Measurements from ENCODE around the gene PTPN2. TPM values are rescaled to one million over a fixed set of nuclear protein-coding genes. Genes with fewer than 3 reads are reported as not detected.
A peak's percentile ranks its signal among the peaks of the same experiment; 100 is the strongest.

Gene PTPN2
- total and polyA plus RNA-seq, 2 of the 4 experiments (the other 2 are of a cell fraction) = 13.2 to 30.6 TPM

DNA sequence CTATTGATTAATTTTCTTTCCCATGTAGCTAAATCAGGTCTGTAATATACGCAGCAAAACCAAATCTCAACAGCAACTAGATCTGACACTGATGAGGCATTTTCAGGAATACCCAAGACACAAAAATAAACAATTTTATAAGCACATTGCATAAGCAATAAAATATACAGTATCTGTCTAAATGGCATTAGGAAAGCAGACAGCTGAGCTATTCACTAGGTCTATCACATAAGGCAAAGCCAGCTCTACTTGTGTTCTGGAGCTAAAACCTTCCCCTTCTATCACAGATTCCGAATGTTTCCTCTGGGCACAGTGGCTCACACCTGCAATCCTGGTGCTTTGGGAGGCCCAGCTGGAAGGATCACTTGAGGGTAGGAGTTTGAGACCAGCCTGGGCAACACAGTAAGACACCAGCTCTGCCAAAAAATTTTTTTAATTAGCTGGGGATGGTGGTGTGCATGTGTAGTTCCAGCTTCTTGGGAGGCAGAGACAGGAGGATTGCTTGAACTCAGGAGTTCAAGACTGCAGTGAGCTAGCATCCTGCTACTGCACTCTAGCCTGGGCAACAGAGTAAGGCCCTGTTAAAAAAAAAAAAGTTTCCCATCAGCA, 21.1 kb downstream of the PTPN2 start:
- Histone ChIP-seq H2BK15ac (ENCODE audit: low read depth, low read length) (no peak overlapping the region), H4K20me1 (ENCODE audit: insufficient read depth, low read length) (peaks cover 14% of the 10 kb centered on the region), H4K91ac (ENCODE audit: insufficient read depth, low read depth, low read length) (no peak overlapping the region), H4K5ac (ENCODE audit: low read depth, low read length) (no peak overlapping the region), H3K9me1 (ENCODE audit: insufficient read depth, low read length) (peaks cover 4% of the 10 kb centered on the region; the same call in 1 of the 2 replicates), H3K23ac (ENCODE audit: low read depth, low read length) (no peak overlapping the region), H3K79me1 (ENCODE audit: low read depth in 1 of 2, low read length in 2 of 2) (peaks cover 17 to 35% of the 10 kb centered on the region in 2 experiments), H3K4me1 (ENCODE audit: control insufficient read depth, insufficient read depth, low read length) (peaks cover 5% of the 10 kb centered on the region), H3K14ac (replicated peaks; ENCODE audit: low read depth, low read length) (peak overlapping the region; percentile 45; the same call in 1 of the 2 replicates), H4K8ac (ENCODE audit: low read depth in 2 of 2, low read length in 2 of 2) (no peak overlapping the region), H3K36me3 (ENCODE audit: control insufficient read depth, insufficient read depth, low read length) (no peaks in the 10 kb centered on the region), H2AFZ (replicated peaks; ENCODE audit: low read length, poor library complexity) (no peak overlapping the region), H2BK5ac (ENCODE audit: low read depth, low read length, poor library complexity, severe bottlenecking) (no peak overlapping the region), H3K27ac (ENCODE audit: insufficient read depth, low read length) (no peak overlapping the region), H3K56ac (ENCODE audit: extremely low read depth, insufficient read depth, low read length) (no peak overlapping the region), H3K9me3 (ENCODE audit: control insufficient read depth, insufficient read depth, low read length) (no peaks in the 10 kb centered on the region), H2BK20ac (ENCODE audit: low read depth, low read length) (no peak overlapping the region), H2AK5ac (ENCODE audit: low read depth, low read length) (no peak overlapping the region), H3K9ac (ENCODE audit: low read depth, low read length) (no peak overlapping the region), H2BK120ac (ENCODE audit: low read depth, low read length) (no peak overlapping the region), H3K18ac (ENCODE audit: low read depth, low read length) (no peak overlapping the region), H2AK9ac (replicated peaks; ENCODE audit: low read depth, low read length, poor library complexity) (no peak overlapping the region), H3K27me3 (ENCODE audit: control insufficient read depth, insufficient read depth, low read length) (no peaks in the 10 kb centered on the region), H3K4me2 (ENCODE audit: low read depth, low read length) (no peak overlapping the region), H3K4ac (ENCODE audit: low read depth, low read length) (no peak overlapping the region), H3K4me3 (ENCODE audit: insufficient read depth, low read depth, low read length) (no peak overlapping the region)
- intact Hi-C loops (cut with micrococcal nuclease) (no loop called here), dilution Hi-C loops (cut with HindIII; ENCODE audit: low sequenced_read_pairs, unreplicated experiment) (no loop called here), in situ Hi-C loops (cut with MboI; ENCODE audit: low sequenced_read_pairs) (no loop called here)
- ChIA-PET POLR2A (ENCODE audit: unreplicated experiment) (no interaction called here), CTCF (no interaction called here)
- DNase-seq (no peak), ATAC-seq (ENCODE audit: low read depth) (peak; percentile 68)
- WGBS, 2 experiments (ENCODE audit: extremely low coverage in 2 of 2, insufficient read length in 1 of 2) = 100% methylated on average over 1 of the region's 2 CpGs; no CpG with 5 or more reads in 1 of the 2 experiments
- TF ChIP-seq MXI1 (IDR thresholded peaks at IDR 0.05; ENCODE audit: borderline replicate concordance, low read depth, low read length) (no peak), RFX5 (IDR thresholded peaks at IDR 0.05; ENCODE audit: low read depth, low read length) (no peak), NFE2L2 (IDR thresholded peaks at IDR 0.05; ENCODE audit: low read depth, low read length) (no peak), RAD21 (IDR thresholded peaks at IDR 0.05; ENCODE audit: low read length) (no peak), MAZ (IDR thresholded peaks at IDR 0.05; ENCODE audit: borderline replicate concordance, low read depth, low read length) (no peak), POLR2A (IDR thresholded peaks at IDR 0.05; ENCODE audit: low read depth, low read length) (no peak)
- TF ChIP-seq, protein P1, sequence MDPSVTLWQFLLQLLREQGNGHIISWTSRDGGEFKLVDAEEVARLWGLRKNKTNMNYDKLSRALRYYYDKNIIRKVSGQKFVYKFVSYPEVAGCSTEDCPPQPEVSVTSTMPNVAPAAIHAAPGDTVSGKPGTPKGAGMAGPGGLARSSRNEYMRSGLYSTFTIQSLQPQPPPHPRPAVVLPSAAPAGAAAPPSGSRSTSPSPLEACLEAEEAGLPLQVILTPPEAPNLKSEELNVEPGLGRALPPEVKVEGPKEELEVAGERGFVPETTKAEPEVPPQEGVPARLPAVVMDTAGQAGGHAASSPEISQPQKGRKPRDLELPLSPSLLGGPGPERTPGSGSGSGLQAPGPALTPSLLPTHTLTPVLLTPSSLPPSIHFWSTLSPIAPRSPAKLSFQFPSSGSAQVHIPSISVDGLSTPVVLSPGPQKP (IDR thresholded peaks at IDR 0.05; ENCODE audit: borderline replicate concordance, low read depth, low read length) = no peak
- BruUV-seq (replicated peaks) = no TSS peak
